Caco-2 (cell line): Measurements from ENCODE around the gene NCOR1. TPM values are rescaled to one million over a fixed set of nuclear protein-coding genes. Genes with fewer than 3 reads are reported as not detected.

Source experiments
- BruUV-seq: library from RNA; stranded (reverse); fragments of 400-500 nt; replicated peaks from 2 replicates; lab custom pipeline; 2021; lab: Mats Ljungman, UMichigan
- CTCF ChIA-PET: fragments of 300-600 bp; sonication (Branson Sonifier 250); formaldehyde crosslinking; loops from one replicate; lab custom pipeline; 2022; ENCODE audit warnings: antibody characterized with exemption; lab: Charles Lee
- POLR2A ChIA-PET: fragments of 300-600 bp; sonication (Branson Sonifier 250); formaldehyde crosslinking; loops from one replicate; lab custom pipeline; 2022; ENCODE audit warnings: antibody characterized with exemption; lab: Charles Lee
- DNase-seq, 2 experiments: peaks; one replicate each; pipeline versions ENCODE4 v3.0.0 to v3.0.0-alpha.2; 2020 to 2022
- H3K27me3 ChIP-seq: replicated peaks from 2 replicates; pipeline ENCODE4 v1.6.0; 2011; ENCODE audit warnings: low read length; ENCODE audit not compliant: control insufficient read depth, insufficient read depth
- H3K36me3 ChIP-seq: 2 replicates; pipeline ENCODE4 v1.5.1; 2011; ENCODE audit warnings: low read length; ENCODE audit not compliant: control insufficient read depth, insufficient read depth
- H3K4me1 ChIP-seq: fragments of 250-450 bp; sonication (Bioruptor Pico); 2 replicates; pipeline ENCODE4 v1.5.1; 2020; ENCODE audit warnings: mild to moderate bottlenecking
- H3K4me3 ChIP-seq: 2 replicates; pipeline ENCODE4 v1.5.1; 2011; ENCODE audit warnings: low read depth, mild to moderate bottlenecking, control low read depth, low read length
- H3K9me3 ChIP-seq: fragments of 250-450 bp; sonication (Bioruptor Pico); 2 replicates; pipeline ENCODE4 v1.5.1; 2020; ENCODE audit warnings: mild to moderate bottlenecking, moderate library complexity
- H3K27ac Mint-ChIP-seq: one replicate; pipeline ENCODE4 v1.8.0; 2022; ENCODE audit warnings: mixed read lengths; ENCODE audit not compliant: unreplicated experiment
- H3K27me3 Mint-ChIP-seq: one replicate; pipeline ENCODE4 v1.8.0; 2022; ENCODE audit warnings: mixed read lengths; ENCODE audit not compliant: insufficient read depth, unreplicated experiment
- H3K36me3 Mint-ChIP-seq: one replicate; pipeline ENCODE4 v1.8.0; 2022; ENCODE audit warnings: mild to moderate bottlenecking, mixed read lengths; ENCODE audit not compliant: insufficient read depth, unreplicated experiment
- H3K4me1 Mint-ChIP-seq: one replicate; pipeline ENCODE4 v1.8.0; 2022; ENCODE audit warnings: low read depth, mixed read lengths; ENCODE audit not compliant: unreplicated experiment
- H3K4me3 Mint-ChIP-seq: one replicate; pipeline ENCODE4 v1.8.0; 2022; ENCODE audit warnings: mild to moderate bottlenecking, moderate library complexity, mixed read lengths; ENCODE audit not compliant: unreplicated experiment
- H3K9me3 Mint-ChIP-seq: one replicate; pipeline ENCODE4 v1.8.0; 2022; ENCODE audit warnings: mixed read lengths; ENCODE audit not compliant: unreplicated experiment
- CTCF ChIP-seq, 2 experiments: fragments of 200-600 bp in 1 of 2; IDR thresholded peaks; 1 replicate in 1 of 2; 2 replicates in 1 of 2; pipeline versions ENCODE4 v1.5.1 to v1.8.0; 2011 to 2022; ENCODE audit warnings: antibody characterized with exemption in 1 of 2, control low read depth in 1 of 2, inconsistent platforms in 1 of 2, low read depth in 1 of 2, low read length in 1 of 2, mild to moderate bottlenecking in 1 of 2, moderate library complexity in 1 of 2; ENCODE audit not compliant: insufficient read depth in 1 of 2, severe bottlenecking in 1 of 2, unreplicated experiment in 1 of 2
- intact Hi-C: fragments of 100-400 bp; cut with micrococcal nuclease; formaldehyde crosslinking; loops from one replicate; pipeline ENCODE4 v1.10.0; 2022; ENCODE audit not compliant: unreplicated experiment
- total RNA-seq: library from RNA; stranded (reverse); gene quantifications from 2 replicates; pipeline ENCODE4 v1.2.3, GENCODE V29; 2022

Gene NCOR1
- total RNA-seq, 1 experiment from 2014 or later: 90.8 TPM

GRCh38 chr17:16104189-16104588 lies 111.1 kb downstream of the NCOR1 start:
- ChIA-PET POLR2A (no interaction called here), CTCF (no interaction called here)
- no peaks in the 10 kb centered on the region for H3K4me1 ChIP-seq
- Mint-ChIP-seq H3K36me3 (peaks cover 41% of the 10 kb centered on the region), H3K27ac (no peak overlapping the region), H3K9me3 (no peaks in the 10 kb centered on the region), H3K4me1 (peaks cover 6% of the 10 kb centered on the region), H3K4me3 (no peak overlapping the region), H3K27me3 (no peaks in the 10 kb centered on the region)
- intact Hi-C loops: no loop called here
- DNase-seq: no peak
- H3K27me3 ChIP-seq: no peaks in the 10 kb centered on the region
- no peak overlapping the region for H3K4me3 ChIP-seq
- no TSS peak for BruUV-seq
- no peaks in the 10 kb centered on the region; the same call in 1 of the 2 replicates for H3K36me3 ChIP-seq
- TF ChIP-seq CTCF (IDR thresholded peaks at IDR 0.05; ENCODE audit: insufficient read depth in 1 of 2, low read depth in 1 of 2, low read length in 1 of 2, severe bottlenecking in 1 of 2, unreplicated experiment in 1 of 2): no peak
- no peaks in the 10 kb centered on the region for H3K9me3 ChIP-seq

GRCh38 chr17:16101440-16101839 lies 113.9 kb downstream of the NCOR1 start:
- Mint-ChIP-seq H3K4me1 (peaks cover 6% of the 10 kb centered on the region), H3K27ac (no peak overlapping the region), H3K4me3 (no peak overlapping the region), H3K27me3 (no peaks in the 10 kb centered on the region), H3K36me3 (peaks cover 38% of the 10 kb centered on the region), H3K9me3 (no peaks in the 10 kb centered on the region)
- no peak for TF ChIP-seq CTCF (IDR thresholded peaks at IDR 0.05; ENCODE audit: insufficient read depth in 1 of 2, low read depth in 1 of 2, low read length in 1 of 2, severe bottlenecking in 1 of 2, unreplicated experiment in 1 of 2)
- Histone ChIP-seq H3K36me3 (no peaks in the 10 kb centered on the region; the same call in 1 of the 2 replicates), H3K27me3 (no peaks in the 10 kb centered on the region), H3K9me3 (no peaks in the 10 kb centered on the region), H3K4me3 (no peak overlapping the region), H3K4me1 (no peaks in the 10 kb centered on the region)
- CTCF ChIA-PET: no interaction called here
- POLR2A ChIA-PET: no interaction called here
- BruUV-seq: no TSS peak
- DNase-seq: no peak
- intact Hi-C loops: no loop called here

- CTCF ChIA-PET: interaction anchor here (0.6 kb wide), 1 partner anchor 31 kb away, joined by 3 read pairs; no protein-coding TSS in a partner anchor
- intact Hi-C loops: no loop called here
- Mint-ChIP-seq H3K4me1 (peaks cover 6% of the 10 kb centered on the region), H3K4me3 (no peak overlapping the region), H3K36me3 (peaks cover 38% of the 10 kb centered on the region), H3K9me3 (no peaks in the 10 kb centered on the region), H3K27me3 (no peaks in the 10 kb centered on the region), H3K27ac (no peak overlapping the region)
- H3K27me3 ChIP-seq: no peaks in the 10 kb centered on the region
- DNase-seq: no peak
- H3K4me1 ChIP-seq: no peaks in the 10 kb centered on the region
- no peak for TF ChIP-seq CTCF (IDR thresholded peaks at IDR 0.05; ENCODE audit: insufficient read depth in 1 of 2, low read depth in 1 of 2, low read length in 1 of 2, severe bottlenecking in 1 of 2, unreplicated experiment in 1 of 2)
- no peaks in the 10 kb centered on the region; the same call in 1 of the 2 replicates for H3K36me3 ChIP-seq
- POLR2A ChIA-PET: no interaction called here
- H3K9me3 ChIP-seq: no peaks in the 10 kb centered on the region
- no TSS peak for BruUV-seq
- H3K4me3 ChIP-seq: no peak overlapping the region
Observed at GRCh38 chr17:16100737-16101400, 114.5 kb downstream of the NCOR1 start.
